Activated CD4-positive, alpha-beta T cell treated with anti-CD3 and anti-CD28 coated beads for 4 hours (primary cell): ENCODE results near the gene KLHL13.
"Not testable (repeated sequence)": the region's sequence is repeated elsewhere in the genome, so short reads cannot be mapped to it uniquely, and the experiment has no call there.

Experiments
- DNase-seq, 2 donors: peaks; one replicate each; pipeline ENCODE4 v3.0.0-alpha.2; 2020

The KLHL13 gene

GRCh38 chrX:118066867-118067515 is 49.6 kb downstream of the KLHL13 start:
- DNase-seq, result no peak

GRCh38 chrX:118062817-118063615 is 53.6 kb downstream of the KLHL13 start:
- DNase-seq, result no peak

- no peak for DNase-seq
Observed at GRCh38 chrX:118062048-118062789, 54.4 kb downstream of the KLHL13 start.

GRCh38 chrX:118058924-118059323 is 57.7 kb downstream of the KLHL13 start:
- DNase-seq, result no peak

GRCh38 chrX:118056870-118057269 is 59.7 kb downstream of the KLHL13 start:
- DNase-seq, result no peak

- no peak for DNase-seq
Observed at GRCh38 chrX:118049713-118050112, 66.9 kb downstream of the KLHL13 start.

GRCh38 chrX:118047446-118048186 is 69.0 kb downstream of the KLHL13 start:
- DNase-seq, result no peak

- no peak for DNase-seq
Observed at GRCh38 chrX:118039591-118039990, 77.0 kb downstream of the KLHL13 start.

GRCh38 chrX:118038614-118039365 is 77.8 kb downstream of the KLHL13 start:
- no peak for DNase-seq

- DNase-seq, result no peak
Observed at GRCh38 chrX:118026631-118027030, 90.0 kb downstream of the KLHL13 start.

GRCh38 chrX:118025226-118025625 is 91.4 kb downstream of the KLHL13 start:
- DNase-seq, result no peak

GRCh38 chrX:118024482-118024881 is 92.1 kb downstream of the KLHL13 start:
- no peak for DNase-seq

GRCh38 chrX:118022753-118023152 is 93.9 kb downstream of the KLHL13 start:
- DNase-seq, result no peak

- DNase-seq, result no peak
Observed at GRCh38 chrX:118016422-118016821, 100.2 kb downstream of the KLHL13 start.

- DNase-seq, result not testable (repeated sequence)
Observed at GRCh38 chrX:118002417-118002816, 114.2 kb downstream of the KLHL13 start.

- DNase-seq, result no peak
Observed at GRCh38 chrX:118000518-118000917, 116.1 kb downstream of the KLHL13 start.

GRCh38 chrX:117998171-117998570 is 118.4 kb downstream of the KLHL13 start:
- no peak for DNase-seq

GRCh38 chrX:117996918-117997480 is 119.6 kb downstream of the KLHL13 start:
- no peak for DNase-seq

- DNase-seq, result no peak
Observed at GRCh38 chrX:117996408-117996807, 120.2 kb downstream of the KLHL13 start.

GRCh38 chrX:117995378-117995777 is 121.2 kb downstream of the KLHL13 start:
- DNase-seq, result no peak

- DNase-seq, result no peak
Observed at GRCh38 chrX:117992192-117992723, 124.4 kb downstream of the KLHL13 start.

GRCh38 chrX:117990438-117990837 is 126.2 kb downstream of the KLHL13 start:
- DNase-seq, result no peak
